Gastrocnemius medialis (tissue), 4 donors: ENCODE data around the gene GALNTL6. TPM values are rescaled to one million over a fixed set of nuclear protein-coding genes. Genes with fewer than 3 reads are reported as not detected.
"Not testable (repeated sequence)": the region's sequence is repeated elsewhere in the genome, so short reads cannot be mapped to it uniquely, and the experiment has no call there.

Experiments used
- ATAC-seq, 2 donors: fragments of 150-250 bp; one replicate each; pipeline ENCODE4 v1.9.1; 2016
- DNase-seq, 2 donors: peaks; one replicate each; pipeline ENCODE4 v3.0.0-alpha.2; 2019
- H3K27ac ChIP-seq, 4 donors: fragments of 200-600 bp; sonication (generic); 1 replicate in 1 of 4; 2 replicates in 3 of 4; pipeline ENCODE4 v1.5.1; 2016 to 2018; ENCODE audit warnings: mild to moderate bottlenecking in 2 of 4, moderate library complexity in 1 of 4
- H3K27me3 ChIP-seq, 3 donors: fragments of 200-600 bp; sonication (generic) in 2 of 3; 1 replicate in 1 of 3; 2 replicates in 2 of 3; pipeline versions ENCODE4 v1.5.1 to v1.6.0; 2016 to 2019; ENCODE audit warnings: mild to moderate bottlenecking in 1 of 3, moderate library complexity in 1 of 3
- H3K36me3 ChIP-seq, 2 donors: fragments of 200-600 bp; sonication (generic) in 1 of 2; one replicate each; pipeline ENCODE4 v1.5.1; 2017 to 2018
- H3K4me1 ChIP-seq, 2 donors: fragments of 200-600 bp; sonication (generic) in 1 of 2; one replicate each; pipeline ENCODE4 v1.5.1; 2016 to 2017; ENCODE audit warnings: mild to moderate bottlenecking in 2 of 2
- H3K4me3 ChIP-seq, 4 donors: fragments of 200-600 bp; sonication (generic) in 3 of 4; 1 replicate in 1 of 4; 2 replicates in 3 of 4; pipeline ENCODE4 v1.5.1; 2016 to 2019; ENCODE audit warnings: mild to moderate bottlenecking in 2 of 4
- H3K9me3 ChIP-seq, 3 donors: fragments of 200-600 bp; sonication (generic) in 2 of 3; 1 replicate in 1 of 3; 2 replicates in 2 of 3; pipeline ENCODE4 v1.5.1; 2016 to 2019
- CTCF ChIP-seq, 5 experiments: fragments of 450-650 bp in 3 of 5; fragments of 200-600 bp in 2 of 5; sonication (generic) in 2 of 5; IDR thresholded peaks in 4 of 5; conservative IDR thresholded peaks in 1 of 5; 1 replicate in 4 of 5; 2 replicates in 1 of 5; pipeline ENCODE4 v1.5.1; 2016 to 2019; ENCODE audit warnings: antibody characterized with exemption in 5 of 5, mild to moderate bottlenecking in 3 of 5, moderate library complexity in 3 of 5
- POLR2A ChIP-seq, 2 donors: fragments of 450-650 bp; IDR thresholded peaks; one replicate each; pipeline ENCODE4 v1.6.1; 2017; ENCODE audit warnings: antibody characterized with exemption in 2 of 2, mild to moderate bottlenecking in 2 of 2, moderate library complexity in 2 of 2
- in situ Hi-C, 4 donors: fragments of 200-750 bp; cut with MboI; loops; one replicate each; pipeline versions ENCODE4 v1.15.0 to v1.8.0; 2017; ENCODE audit warnings: low sequenced_read_pairs in 4 of 4
- intact Hi-C: fragments of 100-400 bp; cut with DNase I; formaldehyde crosslinking; loops from one replicate; pipeline ENCODE4 v1.15.1; 2023; ENCODE audit warnings: low total_unique reads
- total RNA-seq, 4 donors: library from RNA; depleted of rRNA; stranded (reverse); fragments of >200 nt; gene quantifications; one replicate each; pipeline versions ENCODE4 v1.1.0 to v1.2.3, GENCODE V29; 2016

Gene GALNTL6
- total RNA-seq, 4 donors from 2014 or later, result not detected

GRCh38 chr4:173039617-173040577 is 1226.7 kb downstream of the GALNTL6 start:
- Histone ChIP-seq H3K27ac (peak overlapping the region in 1 of 4 donors; percentile 41), H3K4me3 (no peak overlapping the region), H3K27me3 (no peaks in the 10 kb centered on the region), H3K9me3 (no peaks in the 10 kb centered on the region), H3K4me1 (peaks cover 0 to 15% of the 10 kb centered on the region in 2 donors), H3K36me3 (no peaks in the 10 kb centered on the region)
- intact Hi-C loops (no loop called here), in situ Hi-C loops (no loop called here)
- DNase-seq (no peak), ATAC-seq (peak; percentile 55 to 82)
- TF ChIP-seq POLR2A (IDR thresholded peaks at IDR 0.05), result no peak
- no peak for TF ChIP-seq CTCF (IDR thresholded peaks at IDR 0.05 in 4 of 5, conservative IDR thresholded peaks at IDR 0.05 in 1 of 5)

GRCh38 chr4:173041482-173041881 is 1228.3 kb downstream of the GALNTL6 start:
- H3K27ac ChIP-seq, result no peak overlapping the region
- no peaks in the 10 kb centered on the region for H3K27me3 ChIP-seq
- H3K4me3 ChIP-seq, result no peak overlapping the region
- no peaks in the 10 kb centered on the region for H3K36me3 ChIP-seq
- DNase-seq (peak in 1 of 2 donors; percentile 23), ATAC-seq (peak in 1 of 2 donors; percentile 58)
- intact Hi-C loops, result no loop called here
- H3K9me3 ChIP-seq, result no peaks in the 10 kb centered on the region
- H3K4me1 ChIP-seq, result peaks cover 0 to 15% of the 10 kb centered on the region in 2 donors
- no peak for TF ChIP-seq CTCF (IDR thresholded peaks at IDR 0.05 in 4 of 5, conservative IDR thresholded peaks at IDR 0.05 in 1 of 5)
- no peak for TF ChIP-seq POLR2A (IDR thresholded peaks at IDR 0.05)
- in situ Hi-C loops, result no loop called here

GRCh38 chr4:173042139-173042538 is 1228.9 kb downstream of the GALNTL6 start:
- H3K36me3 ChIP-seq, intact Hi-C loops, DNase-seq, H3K9me3 ChIP-seq, H3K4me3 ChIP-seq, ATAC-seq, H3K27me3 ChIP-seq, H3K27ac ChIP-seq, in situ Hi-C loops: not testable (repeated sequence)
- H3K4me1 ChIP-seq, result peaks cover 0 to 15% of the 10 kb centered on the region in 2 donors

- H3K27me3 ChIP-seq, result no peaks in the 10 kb centered on the region
- TF ChIP-seq POLR2A (IDR thresholded peaks at IDR 0.05) (no peak), CTCF (IDR thresholded peaks at IDR 0.05 in 4 of 5, conservative IDR thresholded peaks at IDR 0.05 in 1 of 5) (no peak)
- no peak for ATAC-seq
Measured at GRCh38 chr4:173044340-173044739, 1231.1 kb downstream of the GALNTL6 start.

GRCh38 chr4:173045571-173045970 is 1232.4 kb downstream of the GALNTL6 start:
- Histone ChIP-seq H3K9me3 (no peaks in the 10 kb centered on the region), H3K27ac (no peak overlapping the region), H3K4me3 (no peak overlapping the region), H3K36me3 (no peaks in the 10 kb centered on the region), H3K27me3 (no peaks in the 10 kb centered on the region), H3K4me1 (peaks cover 0 to 1% of the 10 kb centered on the region in 2 donors)
- no peak for TF ChIP-seq POLR2A (IDR thresholded peaks at IDR 0.05)
- TF ChIP-seq CTCF (IDR thresholded peaks at IDR 0.05 in 4 of 5, conservative IDR thresholded peaks at IDR 0.05 in 1 of 5), result no peak
- in situ Hi-C loops (no loop called here), intact Hi-C loops (no loop called here)
- ATAC-seq (no peak), DNase-seq (no peak)

More at GRCh38 chr4:173044340-173044739, 1231.1 kb downstream of the GALNTL6 start:
- Histone ChIP-seq H3K36me3 (no peaks in the 10 kb centered on the region), H3K9me3 (no peaks in the 10 kb centered on the region), H3K27ac (no peak overlapping the region), H3K4me3 (no peak overlapping the region), H3K4me1 (peaks cover 0 to 13% of the 10 kb centered on the region in 2 donors)
- in situ Hi-C loops (no loop called here), intact Hi-C loops (no loop called here)
- DNase-seq, result no peak
